ENCODE results near the gene NR3C1. TPM values are rescaled to one million over a fixed set of nuclear protein-coding genes. Genes with fewer than 3 reads are reported as not detected.

Gene NR3C1
- total RNA-seq, 4 donors from 2014 or later = 79.2 to 92.3 (median 89.3) TPM

DNA sequence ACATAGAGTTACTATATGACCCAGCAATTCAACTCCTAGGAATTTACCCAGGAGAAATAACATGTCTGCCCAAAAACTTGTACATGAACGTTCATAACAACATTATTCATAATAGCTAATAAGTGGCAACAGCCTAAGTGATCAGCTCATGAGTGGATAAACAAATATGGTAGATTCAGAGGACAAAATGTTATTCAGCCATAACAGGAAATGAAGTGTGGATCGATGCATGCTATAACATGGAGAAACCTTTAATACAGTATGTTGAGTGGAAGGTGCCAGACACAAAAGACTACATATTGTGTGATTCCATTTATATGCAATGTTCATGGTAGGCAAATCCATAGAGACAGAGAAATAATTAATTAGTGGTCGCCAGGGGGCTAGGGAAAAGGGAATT is 22.3 kb upstream of the NR3C1 start:
- 94% methylated on average over 3 of the region's 3 CpGs for WGBS
- no peak overlapping the region for H3K27ac ChIP-seq (replicated peaks in 1 of 4)
- no peaks in the 10 kb centered on the region for H3K36me3 ChIP-seq
- H3K9me3 ChIP-seq = no peaks in the 10 kb centered on the region
- no peak for DNase-seq (ENCODE audit: extremely low spot score)
- intact Hi-C loops (cut with DNase I) = no loop called here
- no peaks in the 10 kb centered on the region for H3K4me1 ChIP-seq
- H3K4me3 ChIP-seq = no peak overlapping the region
- TF ChIP-seq EP300 (IDR thresholded peaks at IDR 0.05) = no peak
- TF ChIP-seq, protein P1, sequence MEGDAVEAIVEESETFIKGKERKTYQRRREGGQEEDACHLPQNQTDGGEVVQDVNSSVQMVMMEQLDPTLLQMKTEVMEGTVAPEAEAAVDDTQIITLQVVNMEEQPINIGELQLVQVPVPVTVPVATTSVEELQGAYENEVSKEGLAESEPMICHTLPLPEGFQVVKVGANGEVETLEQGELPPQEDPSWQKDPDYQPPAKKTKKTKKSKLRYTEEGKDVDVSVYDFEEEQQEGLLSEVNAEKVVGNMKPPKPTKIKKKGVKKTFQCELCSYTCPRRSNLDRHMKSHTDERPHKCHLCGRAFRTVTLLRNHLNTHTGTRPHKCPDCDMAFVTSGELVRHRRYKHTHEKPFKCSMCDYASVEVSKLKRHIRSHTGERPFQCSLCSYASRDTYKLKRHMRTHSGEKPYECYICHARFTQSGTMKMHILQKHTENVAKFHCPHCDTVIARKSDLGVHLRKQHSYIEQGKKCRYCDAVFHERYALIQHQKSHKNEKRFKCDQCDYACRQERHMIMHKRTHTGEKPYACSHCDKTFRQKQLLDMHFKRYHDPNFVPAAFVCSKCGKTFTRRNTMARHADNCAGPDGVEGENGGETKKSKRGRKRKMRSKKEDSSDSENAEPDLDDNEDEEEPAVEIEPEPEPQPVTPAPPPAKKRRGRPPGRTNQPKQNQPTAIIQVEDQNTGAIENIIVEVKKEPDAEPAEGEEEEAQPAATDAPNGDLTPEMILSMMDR (IDR thresholded peaks at IDR 0.05) = no peak
- TF ChIP-seq POLR2AphosphoS5 (IDR thresholded peaks at IDR 0.05) = no peak
- TF ChIP-seq POLR2A (IDR thresholded peaks at IDR 0.05; ENCODE audit: low read depth) = no peak
- H3K27me3 ChIP-seq = no peaks in the 10 kb centered on the region

DNA sequence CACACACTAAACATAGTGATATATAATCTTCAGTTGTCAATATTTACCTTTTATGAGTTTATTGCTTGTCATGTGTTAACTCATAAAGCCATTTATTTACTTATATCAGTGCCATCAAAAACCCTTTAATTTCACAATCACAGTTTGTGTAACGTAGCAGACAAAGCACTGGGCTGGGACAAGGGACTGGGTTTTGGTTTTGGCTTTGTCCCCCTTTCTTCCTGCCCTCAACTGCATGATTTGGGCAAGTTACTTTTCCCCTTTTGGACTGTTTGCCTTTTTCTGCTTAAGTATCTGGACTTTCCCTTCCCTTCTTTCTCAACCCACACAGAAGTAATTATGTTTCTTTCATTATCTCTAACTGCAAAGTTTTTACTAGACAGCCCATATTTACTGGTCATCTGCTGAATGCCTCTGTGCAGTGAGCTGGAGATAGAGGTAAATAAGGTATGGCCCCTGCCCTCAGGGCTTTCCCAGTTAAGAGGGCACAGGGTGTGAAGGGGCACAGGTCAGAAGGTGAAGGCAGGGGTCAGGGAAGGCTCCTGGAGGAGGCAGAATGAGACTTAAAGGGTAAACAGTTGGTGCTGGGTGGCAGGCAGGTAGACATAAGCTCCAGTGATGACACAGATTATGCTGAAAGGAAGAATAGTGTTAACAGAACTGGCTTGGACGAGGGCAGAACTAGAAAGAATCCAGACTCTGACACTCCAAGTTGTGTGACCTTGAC is 14.8 kb upstream of the NR3C1 start:
- intact Hi-C loops (cut with DNase I) = no loop called here
- TF ChIP-seq, protein P1 (IDR thresholded peaks at IDR 0.05) = no peak
- TF ChIP-seq EP300 (IDR thresholded peaks at IDR 0.05) (no peak), POLR2A (IDR thresholded peaks at IDR 0.05; ENCODE audit: low read depth) (no peak), POLR2AphosphoS5 (IDR thresholded peaks at IDR 0.05) (no peak)
- H3K27me3 ChIP-seq = no peaks in the 10 kb centered on the region
- no peaks in the 10 kb centered on the region for H3K36me3 ChIP-seq
- H3K4me3 ChIP-seq = no peak overlapping the region
- H3K27ac ChIP-seq (replicated peaks in 1 of 4) = no peak overlapping the region
- WGBS = 79% methylated on average over 2 of the region's 2 CpGs
- no peaks in the 10 kb centered on the region for H3K9me3 ChIP-seq
- H3K4me1 ChIP-seq = peaks cover 0 to 8% (median 3%) of the 10 kb centered on the region in 4 donors
- no peak for DNase-seq (ENCODE audit: extremely low spot score)

DNA sequence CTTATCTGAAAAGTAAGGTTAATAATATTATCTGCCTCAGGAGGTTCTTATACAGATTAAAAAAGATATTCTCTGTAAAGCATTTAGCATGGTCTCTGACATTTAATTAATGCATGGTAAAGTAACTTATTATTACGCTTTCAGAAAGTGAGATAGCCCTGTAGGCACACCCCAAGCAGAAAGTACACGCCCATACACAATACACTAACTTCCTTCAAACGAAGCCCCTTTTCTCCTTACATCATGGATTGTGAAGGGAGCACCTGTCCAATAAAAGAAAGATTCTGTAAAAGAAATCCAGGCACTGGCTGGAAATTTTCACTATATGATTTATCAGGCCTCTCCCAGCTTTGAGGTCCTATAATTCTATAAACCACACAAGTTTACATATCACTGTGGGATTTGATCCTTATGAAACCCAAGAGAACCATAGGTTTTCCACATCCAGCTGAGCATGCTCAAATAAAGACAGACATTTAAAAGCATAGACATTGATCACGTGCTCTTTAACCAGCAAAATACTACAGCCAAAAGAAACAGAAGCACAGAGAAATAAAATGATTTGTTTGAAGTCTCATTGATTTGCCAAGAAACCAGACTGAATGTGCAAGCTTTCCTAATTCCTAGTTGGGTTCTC is 14.1 kb upstream of the NR3C1 start:
- WGBS = 88% methylated on average over 4 of the region's 4 CpGs
- Histone ChIP-seq H3K4me3 (no peak overlapping the region), H3K9me3 (no peaks in the 10 kb centered on the region), H3K36me3 (no peaks in the 10 kb centered on the region), H3K4me1 (peaks cover 0 to 8% (median 3%) of the 10 kb centered on the region in 4 donors), H3K27ac (replicated peaks in 1 of 4) (no peak overlapping the region), H3K27me3 (no peaks in the 10 kb centered on the region)
- intact Hi-C loops (cut with DNase I) = no loop called here
- TF ChIP-seq POLR2AphosphoS5 (IDR thresholded peaks at IDR 0.05) = no peak
- TF ChIP-seq, protein P1 (IDR thresholded peaks at IDR 0.05) = no peak
- TF ChIP-seq EP300 (IDR thresholded peaks at IDR 0.05) = no peak
- no peak for TF ChIP-seq POLR2A (IDR thresholded peaks at IDR 0.05; ENCODE audit: low read depth)
- no peak for DNase-seq (ENCODE audit: extremely low spot score)

DNA sequence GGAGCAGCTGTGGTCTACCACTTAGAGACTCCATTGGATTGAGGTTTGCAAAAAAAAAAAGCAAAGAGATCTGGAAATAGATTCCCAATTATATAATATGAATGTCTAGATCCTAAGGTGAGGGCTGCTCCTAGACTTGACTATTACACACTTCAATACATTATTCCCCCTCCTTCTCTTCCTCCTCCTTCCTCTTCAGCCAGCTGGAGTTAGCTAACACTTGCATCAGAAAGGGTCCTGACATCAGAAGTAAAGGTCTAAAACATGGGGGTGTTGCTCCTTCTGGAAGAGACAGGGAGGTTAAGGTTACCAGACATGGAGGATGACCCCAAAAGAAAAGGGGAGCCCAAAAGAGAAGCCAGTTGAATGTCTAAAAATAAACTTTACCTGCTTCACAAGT is 12.9 kb upstream of the NR3C1 start:
- no peak for DNase-seq (ENCODE audit: extremely low spot score)
- peaks cover 0 to 8% (median 3%) of the 10 kb centered on the region in 4 donors for H3K4me1 ChIP-seq
- H3K9me3 ChIP-seq = no peaks in the 10 kb centered on the region
- no peak overlapping the region for H3K27ac ChIP-seq (replicated peaks in 1 of 4)
- H3K36me3 ChIP-seq = no peaks in the 10 kb centered on the region
- H3K4me3 ChIP-seq = no peak overlapping the region
- TF ChIP-seq, protein P1 (IDR thresholded peaks at IDR 0.05) = no peak
- no peak for TF ChIP-seq EP300 (IDR thresholded peaks at IDR 0.05)
- no peak for TF ChIP-seq POLR2A (IDR thresholded peaks at IDR 0.05; ENCODE audit: low read depth)
- no peak for TF ChIP-seq POLR2AphosphoS5 (IDR thresholded peaks at IDR 0.05)
- no peaks in the 10 kb centered on the region for H3K27me3 ChIP-seq
- intact Hi-C loops (cut with DNase I) = no loop called here
